NT2/D1 (cell line): ENCODE data around the gene TMEM150C.

Experiments
- YY1 ChIP-seq: IDR thresholded peaks from 2 replicates; pipeline ENCODE4 v1.6.1; 2011; ENCODE audit not compliant: insufficient read length, insufficient read depth
- ZNF274 ChIP-seq: IDR thresholded peaks from 2 replicates; pipeline ENCODE4 v1.6.1; 2011; ENCODE audit warnings: mild to moderate bottlenecking, low read depth, low read length

- no peak for TF ChIP-seq YY1
- no peak for TF ChIP-seq ZNF274
These were observed 51.6 kb downstream of the TMEM150C start for GRCh38 chr4:82510216-82510615.
